ENCODE data around the gene DHX32.

DHX32 gene

DNA sequence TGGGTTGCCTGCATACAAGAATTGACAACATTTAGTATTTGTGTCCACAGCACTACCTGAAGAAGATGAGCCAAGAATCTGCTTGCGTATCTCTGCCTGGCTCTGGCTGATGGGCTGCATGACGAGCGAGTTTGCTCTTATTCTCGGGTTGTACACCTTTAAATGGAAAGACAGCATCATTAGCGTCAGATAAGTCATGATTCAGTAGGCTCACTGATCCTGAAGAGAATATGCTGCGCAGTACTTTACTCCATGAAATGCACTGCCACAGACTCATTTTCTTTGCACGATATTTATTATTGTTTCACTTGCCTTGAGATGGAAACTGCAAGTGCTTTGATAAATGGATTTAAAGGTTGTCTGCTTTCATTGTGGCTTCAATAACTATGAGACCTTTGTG, 28.6 kb downstream of the DHX32 start:
- DNase-seq (ENCODE audit: low read depth) = no peak
- TF ChIP-seq, protein P1, sequence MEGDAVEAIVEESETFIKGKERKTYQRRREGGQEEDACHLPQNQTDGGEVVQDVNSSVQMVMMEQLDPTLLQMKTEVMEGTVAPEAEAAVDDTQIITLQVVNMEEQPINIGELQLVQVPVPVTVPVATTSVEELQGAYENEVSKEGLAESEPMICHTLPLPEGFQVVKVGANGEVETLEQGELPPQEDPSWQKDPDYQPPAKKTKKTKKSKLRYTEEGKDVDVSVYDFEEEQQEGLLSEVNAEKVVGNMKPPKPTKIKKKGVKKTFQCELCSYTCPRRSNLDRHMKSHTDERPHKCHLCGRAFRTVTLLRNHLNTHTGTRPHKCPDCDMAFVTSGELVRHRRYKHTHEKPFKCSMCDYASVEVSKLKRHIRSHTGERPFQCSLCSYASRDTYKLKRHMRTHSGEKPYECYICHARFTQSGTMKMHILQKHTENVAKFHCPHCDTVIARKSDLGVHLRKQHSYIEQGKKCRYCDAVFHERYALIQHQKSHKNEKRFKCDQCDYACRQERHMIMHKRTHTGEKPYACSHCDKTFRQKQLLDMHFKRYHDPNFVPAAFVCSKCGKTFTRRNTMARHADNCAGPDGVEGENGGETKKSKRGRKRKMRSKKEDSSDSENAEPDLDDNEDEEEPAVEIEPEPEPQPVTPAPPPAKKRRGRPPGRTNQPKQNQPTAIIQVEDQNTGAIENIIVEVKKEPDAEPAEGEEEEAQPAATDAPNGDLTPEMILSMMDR (conservative IDR thresholded peaks at IDR 0.05; ENCODE audit: control insufficient read depth, insufficient read depth, low read depth, low read length) = no peak
- H3K4me3 ChIP-seq (ENCODE audit: control insufficient read depth, low read depth, low read length) = no peak overlapping the region

DNA sequence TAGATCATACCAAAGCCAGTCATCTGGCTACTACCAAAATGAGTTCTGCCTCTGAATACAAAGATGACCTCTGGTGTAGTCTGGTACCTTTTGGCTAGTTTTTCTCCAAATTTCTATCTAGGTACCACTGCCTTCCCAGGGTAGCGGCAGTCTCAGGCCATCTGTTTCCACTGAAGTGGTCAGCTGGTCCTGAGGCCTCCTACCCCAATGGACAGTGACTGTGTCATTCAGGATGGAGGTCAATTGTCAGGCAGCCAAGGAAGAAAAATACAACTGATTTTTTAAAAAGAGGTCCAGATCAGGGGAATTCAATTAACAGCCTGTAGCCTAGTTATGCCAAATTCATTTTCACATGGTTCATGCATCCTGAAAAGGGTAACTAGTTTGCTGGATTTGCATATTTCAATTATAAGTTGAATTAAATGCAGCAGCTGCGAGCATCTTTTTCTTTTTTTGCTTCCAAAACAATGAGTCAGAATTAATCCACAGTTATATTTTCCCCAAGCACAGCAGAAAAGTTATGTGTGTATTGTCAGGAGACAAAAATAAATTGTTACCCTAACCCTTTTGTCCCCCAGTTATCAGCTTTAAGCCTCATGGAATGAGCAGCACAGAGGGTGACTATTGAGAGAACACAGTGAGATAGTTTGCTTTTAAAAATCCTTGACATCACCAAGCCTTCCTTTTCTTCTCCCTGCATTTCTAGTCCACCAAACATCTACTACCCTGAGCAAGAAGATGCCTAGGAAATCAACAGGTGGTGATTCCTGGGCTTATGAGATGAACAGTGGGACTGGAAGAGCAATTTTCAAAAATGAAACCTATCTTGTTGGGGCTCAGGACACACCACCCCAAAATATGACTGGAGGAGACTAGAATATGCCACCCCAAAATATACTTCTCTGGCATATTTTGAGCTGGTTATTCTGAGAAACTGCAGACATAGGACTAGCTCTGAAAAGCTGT, 30.0 kb downstream of the DHX32 start:
- no peak overlapping the region for H3K4me3 ChIP-seq (ENCODE audit: control insufficient read depth, low read depth, low read length)
- DNase-seq (ENCODE audit: low read depth) = peak; percentile 42
- TF ChIP-seq, protein P1 (conservative IDR thresholded peaks at IDR 0.05; ENCODE audit: control insufficient read depth, insufficient read depth, low read depth, low read length) = no peak

DNA sequence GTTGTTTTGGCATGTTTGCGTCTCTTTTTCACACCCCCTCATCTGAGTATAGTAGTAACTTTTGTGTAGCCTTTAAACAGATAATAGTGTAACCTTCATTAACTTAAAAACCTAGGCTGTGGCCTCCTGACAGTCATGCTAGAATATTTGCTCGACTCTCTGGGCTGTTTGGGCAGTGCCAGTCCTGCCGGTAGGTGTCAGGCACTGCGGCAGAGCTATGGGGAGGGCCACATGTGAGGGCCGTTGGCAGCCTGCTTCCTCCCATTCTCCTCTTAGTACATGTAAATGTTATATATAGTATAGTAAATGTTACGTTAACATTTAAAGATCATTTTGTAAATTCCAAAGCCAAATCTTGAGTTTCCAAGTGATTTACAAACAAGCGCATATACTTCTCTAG, 31.6 kb downstream of the DHX32 start:
- H3K4me3 ChIP-seq (ENCODE audit: control insufficient read depth, low read depth, low read length) = no peak overlapping the region
- TF ChIP-seq, protein P1 (conservative IDR thresholded peaks at IDR 0.05; ENCODE audit: control insufficient read depth, insufficient read depth, low read depth, low read length) = no peak
- no peak for DNase-seq (ENCODE audit: low read depth)

DNA sequence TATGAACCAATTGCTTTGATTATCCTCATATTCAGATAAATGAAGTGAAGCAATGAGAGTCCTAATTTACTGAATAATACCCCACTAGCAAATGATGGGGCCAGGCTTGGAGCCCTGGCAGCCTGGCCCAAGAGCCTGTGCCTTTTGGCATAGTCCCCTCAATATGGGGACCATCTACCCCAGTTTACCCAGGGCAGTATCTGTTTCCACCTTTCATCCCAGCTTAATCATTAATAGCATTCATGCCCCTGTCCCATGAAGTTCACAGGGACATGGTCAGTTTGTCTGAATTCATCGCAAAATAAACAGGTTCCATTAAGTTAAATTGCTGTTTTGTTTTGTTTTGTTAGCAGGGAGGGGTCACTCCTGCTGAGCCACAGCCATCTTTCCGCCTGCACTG, 32.2 kb downstream of the DHX32 start:
- TF ChIP-seq, protein P1 (conservative IDR thresholded peaks at IDR 0.05; ENCODE audit: control insufficient read depth, insufficient read depth, low read depth, low read length) = no peak
- H3K4me3 ChIP-seq (ENCODE audit: control insufficient read depth, low read depth, low read length) = no peak overlapping the region
- DNase-seq (ENCODE audit: low read depth) = no peak

DNA sequence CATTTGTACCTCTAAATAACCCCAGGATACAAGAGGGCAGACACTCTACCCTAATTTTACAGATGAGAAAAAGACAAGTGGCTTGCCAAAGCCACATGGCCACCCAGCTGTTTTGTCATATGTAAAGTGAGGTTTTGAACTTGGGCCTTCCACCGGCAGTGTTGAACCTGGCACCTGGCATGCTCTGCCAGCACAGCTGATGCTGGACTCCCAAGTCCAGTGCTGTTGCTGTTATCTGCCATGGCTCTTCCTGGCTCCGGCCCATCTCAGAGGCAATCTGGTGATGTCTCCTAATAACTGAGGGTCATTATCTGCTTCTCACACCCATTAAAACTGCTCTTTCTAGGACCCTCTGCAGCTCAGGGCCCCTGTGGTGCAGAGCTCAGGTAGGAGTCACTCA, 32.7 kb downstream of the DHX32 start:
- no peak for DNase-seq (ENCODE audit: low read depth)
- H3K4me3 ChIP-seq (ENCODE audit: control insufficient read depth, low read depth, low read length) = no peak overlapping the region
- TF ChIP-seq, protein P1 (conservative IDR thresholded peaks at IDR 0.05; ENCODE audit: control insufficient read depth, insufficient read depth, low read depth, low read length) = no peak

DNA sequence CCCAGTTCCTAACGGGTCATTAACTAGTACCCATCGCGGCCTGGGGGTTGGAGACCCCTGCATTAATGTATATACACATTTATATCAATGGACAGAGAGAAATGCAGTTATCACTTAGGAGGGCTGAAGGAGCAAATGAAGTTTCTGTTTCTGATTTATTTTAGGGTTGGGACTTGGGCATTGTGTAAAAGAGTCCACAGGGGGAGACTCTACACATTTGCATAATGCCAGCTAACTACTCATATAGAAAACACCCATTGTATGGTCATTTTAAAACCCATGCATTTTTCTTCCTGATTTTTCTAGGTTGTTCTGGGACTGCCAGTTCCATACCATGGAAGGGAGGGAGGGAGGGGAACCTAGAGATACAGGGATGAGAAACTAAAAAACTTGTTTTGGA, 34.2 kb downstream of the DHX32 start:
- TF ChIP-seq, protein P1 (conservative IDR thresholded peaks at IDR 0.05; ENCODE audit: control insufficient read depth, insufficient read depth, low read depth, low read length) = no peak
- DNase-seq (ENCODE audit: low read depth) = no peak
- H3K4me3 ChIP-seq (ENCODE audit: control insufficient read depth, low read depth, low read length) = no peak overlapping the region
